ENCODE measurements around the gene USP13.

The USP13 gene

GRCh38 chr3:179731544-179731943 is 78.7 kb downstream of the USP13 start:
- WGBS: 99% methylated on average over 9 of the region's 9 CpGs
- no peak overlapping the region for H3K4ac ChIP-seq (ENCODE audit: low read depth in 1 of 2, low read length in 2 of 2)
- no peak overlapping the region for H3K4me2 ChIP-seq (ENCODE audit: low read length, poor library complexity, severe bottlenecking)
- no peaks in the 10 kb centered on the region for H3K27me3 ChIP-seq (ENCODE audit: control insufficient read depth in 1 of 2, insufficient read depth in 1 of 2, low read length in 2 of 2)
- no peak overlapping the region for H3K18ac ChIP-seq (ENCODE audit: low read depth in 1 of 2, low read length in 2 of 2)
- H3K4me3 ChIP-seq (ENCODE audit: insufficient read depth in 1 of 2, low read depth in 1 of 2, low read length in 2 of 2): no peak overlapping the region
- H3K9me3 ChIP-seq (ENCODE audit: control insufficient read depth, low read length): no peaks in the 10 kb centered on the region
- H2BK12ac ChIP-seq (ENCODE audit: low read length in 2 of 2): no peak overlapping the region
- no peak overlapping the region for H3K9ac ChIP-seq (ENCODE audit: low read length)
- peaks cover 41% of the 10 kb centered on the region for H3K79me1 ChIP-seq (replicated peaks; ENCODE audit: low read length, poor library complexity, severe bottlenecking)
- H4K8ac ChIP-seq (ENCODE audit: low read length): no peak overlapping the region
- no peak overlapping the region for H4K91ac ChIP-seq (ENCODE audit: low read length)
- no peak for DNase-seq
- H2AK5ac ChIP-seq (ENCODE audit: low read length, severe bottlenecking): no peak overlapping the region
- H3K14ac ChIP-seq (ENCODE audit: low read length in 2 of 2): no peak overlapping the region
- peaks cover 5% of the 10 kb centered on the region for H3K4me1 ChIP-seq (ENCODE audit: control insufficient read depth, insufficient read depth, low read depth, low read length)
- H2BK5ac ChIP-seq (ENCODE audit: low read depth, low read length, poor library complexity, severe bottlenecking): no peak overlapping the region
- H2BK15ac ChIP-seq (ENCODE audit: low read depth, poor library complexity, severe bottlenecking): no peak overlapping the region
- no peak overlapping the region for H3K27ac ChIP-seq (ENCODE audit: low read length, poor library complexity, severe bottlenecking)
- H3K36me3 ChIP-seq (ENCODE audit: control insufficient read depth in 1 of 2, insufficient read depth in 2 of 2, low read depth in 1 of 2, low read length in 2 of 2): peaks cover 29 to 31% of the 10 kb centered on the region in 2 experiments
- H2AFZ ChIP-seq (ENCODE audit: low read depth, low read length): no peak overlapping the region
- H3K23ac ChIP-seq (ENCODE audit: low read length in 2 of 2): peak overlapping the region in 1 of 2 experiments; percentile 31
- H2BK120ac ChIP-seq (ENCODE audit: low read depth, low read length): no peak overlapping the region

- WGBS: 89% methylated on average over 6 of the region's 7 CpGs
- H2AFZ ChIP-seq (ENCODE audit: low read depth, low read length): no peak overlapping the region
- peak overlapping the region; percentile 7 for H4K91ac ChIP-seq (ENCODE audit: low read length)
- no peak overlapping the region for H3K23ac ChIP-seq (ENCODE audit: low read length in 2 of 2)
- no peak overlapping the region for H2BK5ac ChIP-seq (ENCODE audit: low read depth, low read length, poor library complexity, severe bottlenecking)
- H3K79me1 ChIP-seq (replicated peaks; ENCODE audit: low read length, poor library complexity, severe bottlenecking): peaks cover 45% of the 10 kb centered on the region
- H3K9ac ChIP-seq (ENCODE audit: low read length): no peak overlapping the region
- H3K14ac ChIP-seq (ENCODE audit: low read length in 2 of 2): no peak overlapping the region
- no peak overlapping the region for H3K4me2 ChIP-seq (ENCODE audit: low read length, poor library complexity, severe bottlenecking)
- H3K4me3 ChIP-seq (ENCODE audit: insufficient read depth in 1 of 2, low read depth in 1 of 2, low read length in 2 of 2): no peak overlapping the region
- H2BK120ac ChIP-seq (ENCODE audit: low read depth, low read length): no peak overlapping the region
- no peak for DNase-seq
- no peak overlapping the region for H4K8ac ChIP-seq (ENCODE audit: low read length)
- no peaks in the 10 kb centered on the region for H3K27me3 ChIP-seq (ENCODE audit: control insufficient read depth in 1 of 2, insufficient read depth in 1 of 2, low read length in 2 of 2)
- H3K4ac ChIP-seq (ENCODE audit: low read depth in 1 of 2, low read length in 2 of 2): no peak overlapping the region
- H3K36me3 ChIP-seq (ENCODE audit: control insufficient read depth in 1 of 2, insufficient read depth in 2 of 2, low read depth in 1 of 2, low read length in 2 of 2): peaks cover 31 to 37% of the 10 kb centered on the region in 2 experiments
- H2BK12ac ChIP-seq (ENCODE audit: low read length in 2 of 2): no peak overlapping the region
- no peak overlapping the region for H3K27ac ChIP-seq (ENCODE audit: low read length, poor library complexity, severe bottlenecking)
- no peaks in the 10 kb centered on the region for H3K9me3 ChIP-seq (ENCODE audit: control insufficient read depth, low read length)
- H2AK5ac ChIP-seq (ENCODE audit: low read length, severe bottlenecking): no peak overlapping the region
- no peak overlapping the region for H3K18ac ChIP-seq (ENCODE audit: low read depth in 1 of 2, low read length in 2 of 2)
- peaks cover 5% of the 10 kb centered on the region for H3K4me1 ChIP-seq (ENCODE audit: control insufficient read depth, insufficient read depth, low read depth, low read length)
- H2BK15ac ChIP-seq (ENCODE audit: low read depth, poor library complexity, severe bottlenecking): no peak overlapping the region
These were observed 80.0 kb downstream of the USP13 start for GRCh38 chr3:179732661-179733348.

GRCh38 chr3:179733797-179734196 is 81.0 kb downstream of the USP13 start:
- Histone ChIP-seq H3K4ac (ENCODE audit: low read depth in 1 of 2, low read length in 2 of 2) (no peak overlapping the region), H2AFZ (ENCODE audit: low read depth, low read length) (no peak overlapping the region), H3K27me3 (ENCODE audit: control insufficient read depth in 1 of 2, insufficient read depth in 1 of 2, low read length in 2 of 2) (no peaks in the 10 kb centered on the region), H3K36me3 (ENCODE audit: control insufficient read depth in 1 of 2, insufficient read depth in 2 of 2, low read depth in 1 of 2, low read length in 2 of 2) (peaks cover 31 to 43% of the 10 kb centered on the region in 2 experiments), H2BK12ac (ENCODE audit: low read length in 2 of 2) (no peak overlapping the region), H4K8ac (ENCODE audit: low read length) (no peak overlapping the region), H3K79me1 (replicated peaks; ENCODE audit: low read length, poor library complexity, severe bottlenecking) (peaks cover 48% of the 10 kb centered on the region), H3K9ac (ENCODE audit: low read length) (no peak overlapping the region), H3K18ac (ENCODE audit: low read depth in 1 of 2, low read length in 2 of 2) (no peak overlapping the region), H2BK5ac (ENCODE audit: low read depth, low read length, poor library complexity, severe bottlenecking) (no peak overlapping the region), H4K91ac (ENCODE audit: low read length) (no peak overlapping the region), H3K23ac (ENCODE audit: low read length in 2 of 2) (no peak overlapping the region), H3K9me3 (ENCODE audit: control insufficient read depth, low read length) (no peaks in the 10 kb centered on the region), H3K4me3 (ENCODE audit: insufficient read depth in 1 of 2, low read depth in 1 of 2, low read length in 2 of 2) (no peak overlapping the region), H2AK5ac (ENCODE audit: low read length, severe bottlenecking) (no peak overlapping the region), H2BK120ac (ENCODE audit: low read depth, low read length) (no peak overlapping the region), H3K4me2 (ENCODE audit: low read length, poor library complexity, severe bottlenecking) (no peak overlapping the region), H3K4me1 (ENCODE audit: control insufficient read depth, insufficient read depth, low read depth, low read length) (peaks cover 5% of the 10 kb centered on the region), H3K14ac (ENCODE audit: low read length in 2 of 2) (no peak overlapping the region), H2BK15ac (ENCODE audit: low read depth, poor library complexity, severe bottlenecking) (no peak overlapping the region), H3K27ac (ENCODE audit: low read length, poor library complexity, severe bottlenecking) (no peak overlapping the region)
- no peak for DNase-seq
- 97% methylated on average over 3 of the region's 5 CpGs for WGBS

GRCh38 chr3:179734497-179735281 is 81.8 kb downstream of the USP13 start:
- Histone ChIP-seq H3K14ac (ENCODE audit: low read length in 2 of 2) (no peak overlapping the region), H3K4me3 (ENCODE audit: insufficient read depth in 1 of 2, low read depth in 1 of 2, low read length in 2 of 2) (no peak overlapping the region), H2AK5ac (ENCODE audit: low read length, severe bottlenecking) (no peak overlapping the region), H2AFZ (ENCODE audit: low read depth, low read length) (no peak overlapping the region), H3K4me2 (ENCODE audit: low read length, poor library complexity, severe bottlenecking) (no peak overlapping the region), H3K79me1 (replicated peaks; ENCODE audit: low read length, poor library complexity, severe bottlenecking) (peaks cover 47% of the 10 kb centered on the region), H2BK120ac (ENCODE audit: low read depth, low read length) (no peak overlapping the region), H3K27me3 (ENCODE audit: control insufficient read depth in 1 of 2, insufficient read depth in 1 of 2, low read length in 2 of 2) (no peaks in the 10 kb centered on the region), H4K91ac (ENCODE audit: low read length) (no peak overlapping the region), H3K36me3 (ENCODE audit: control insufficient read depth in 1 of 2, insufficient read depth in 2 of 2, low read depth in 1 of 2, low read length in 2 of 2) (peaks cover 29 to 43% of the 10 kb centered on the region in 2 experiments), H4K8ac (ENCODE audit: low read length) (no peak overlapping the region), H2BK12ac (ENCODE audit: low read length in 2 of 2) (no peak overlapping the region), H3K4me1 (ENCODE audit: control insufficient read depth, insufficient read depth, low read depth, low read length) (peaks cover 7% of the 10 kb centered on the region), H2BK5ac (ENCODE audit: low read depth, low read length, poor library complexity, severe bottlenecking) (no peak overlapping the region), H3K9ac (ENCODE audit: low read length) (no peak overlapping the region), H3K27ac (ENCODE audit: low read length, poor library complexity, severe bottlenecking) (peak overlapping the region; percentile 22), H3K23ac (ENCODE audit: low read length in 2 of 2) (no peak overlapping the region), H3K9me3 (ENCODE audit: control insufficient read depth, low read length) (no peaks in the 10 kb centered on the region), H3K18ac (ENCODE audit: low read depth in 1 of 2, low read length in 2 of 2) (no peak overlapping the region), H2BK15ac (ENCODE audit: low read depth, poor library complexity, severe bottlenecking) (no peak overlapping the region), H3K4ac (ENCODE audit: low read depth in 1 of 2, low read length in 2 of 2) (no peak overlapping the region)
- no peak for DNase-seq
- 98% methylated on average over 2 of the region's 4 CpGs for WGBS

Data from mesenchymal stem cell (in vitro differentiated cells and primary cell).